K562 (cell line): ENCODE results near the gene F11R. TPM values are rescaled to one million over a fixed set of nuclear protein-coding genes. Genes with fewer than 3 reads are reported as not detected.
A peak's percentile ranks its signal among the peaks of the same experiment; 100 is the strongest.

Experiments
- ATF1 ChIP-seq, 2 experiments: fragments of 450-650 bp in 1 of 2; IDR thresholded peaks; 2 replicates each; pipeline ENCODE4 v1.6.1; 2016; ENCODE audit warnings: missing compliant biosample characterization in 1 of 2, missing genetic modification characterization in 1 of 2
- BACH1 ChIP-seq: fragments of 200-800 bp; sonication (Bioruptor generic); IDR thresholded peaks from 2 replicates; pipeline ENCODE4 v1.6.1; 2016; ENCODE audit warnings: missing genetic modification characterization, missing compliant biosample characterization
- CBFA2T3 ChIP-seq: fragments of 450-650 bp; IDR thresholded peaks from 2 replicates; pipeline ENCODE4 v1.6.1; 2017
- CBX1 ChIP-seq: sonication (generic); IDR thresholded peaks from 2 replicates; pipeline ENCODE4 v1.6.1; 2016; ENCODE audit warnings: antibody characterized with exemption, low read depth, mild to moderate bottlenecking
- CSDE1 ChIP-seq, 2 experiments: fragments of 450-650 bp; IDR thresholded peaks; 2 replicates each; pipeline ENCODE4 v1.6.1; 2016; ENCODE audit warnings: mild to moderate bottlenecking in 1 of 2
- HSF4 ChIP-seq: fragments of 250-450 bp; sonication (Bioruptor Pico); IDR thresholded peaks from 2 replicates; pipeline ENCODE4 v2.1.2; 2022; ENCODE audit warnings: mild to moderate bottlenecking, moderate library complexity, borderline replicate concordance
- MEIS2 ChIP-seq: fragments of 450-650 bp; IDR thresholded peaks from 2 replicates; pipeline ENCODE4 v1.6.1; 2014; ENCODE audit warnings: mild to moderate bottlenecking; ENCODE audit not compliant: partially characterized antibody
- PATZ1 ChIP-seq: fragments of 250-450 bp; sonication (Bioruptor Pico); IDR thresholded peaks from 2 replicates; pipeline ENCODE4 v1.5.0; 2020; ENCODE audit warnings: mild to moderate bottlenecking, borderline replicate concordance
- POLR2B ChIP-seq: fragments of 450-650 bp; IDR thresholded peaks from 2 replicates; pipeline ENCODE4 v1.6.1; 2018; ENCODE audit warnings: low read depth; ENCODE audit not compliant: partially characterized antibody
- PTRF ChIP-seq: fragments of 450-650 bp; IDR thresholded peaks from 2 replicates; pipeline ENCODE4 v1.6.1; 2016; ENCODE audit warnings: mild to moderate bottlenecking, missing genetic modification characterization, missing compliant biosample characterization
- RB1 ChIP-seq: fragments of 450-650 bp; IDR thresholded peaks from 2 replicates; pipeline ENCODE4 v1.6.1; 2017; ENCODE audit warnings: low read depth, mild to moderate bottlenecking
- RCOR1 ChIP-seq, 2 experiments: IDR thresholded peaks; 2 replicates each; pipeline ENCODE4 v1.6.1; 2012; ENCODE audit warnings: low read depth in 2 of 2, low read length in 2 of 2, borderline replicate concordance in 1 of 2, improper control_type of control experiment in 1 of 2
- SLC30A9 ChIP-seq: fragments of 250-450 bp; sonication (Bioruptor Pico); IDR thresholded peaks from 2 replicates; pipeline ENCODE4 v1.8.0; 2022; ENCODE audit warnings: mild to moderate bottlenecking, moderate library complexity
- TCF3 ChIP-seq: sonication (generic); formaldehyde crosslinking; IDR thresholded peaks from 2 replicates; pipeline ENCODE4 v1.4.0; 2020; ENCODE audit warnings: mild to moderate bottlenecking, missing genetic modification reagents
- THAP12 ChIP-seq: fragments of 250-450 bp; sonication (Bioruptor Pico); IDR thresholded peaks from 2 replicates; pipeline ENCODE4 v1.9.0; 2021; ENCODE audit warnings: mild to moderate bottlenecking, inconsistent platforms
- ZBED1 ChIP-seq: IDR thresholded peaks from 2 replicates; pipeline ENCODE4 v1.6.1; 2014
- ZNF217 ChIP-seq: sonication (generic); formaldehyde crosslinking; IDR thresholded peaks from 2 replicates; pipeline ENCODE4 v1.8.0; 2022; ENCODE audit warnings: mild to moderate bottlenecking, missing genetic modification reagents
- ZNF239 ChIP-seq: fragments of 250-450 bp; sonication (Bioruptor Pico); IDR thresholded peaks from 2 replicates; pipeline ENCODE4 v1.4.0; 2020; ENCODE audit warnings: mild to moderate bottlenecking
- ZNF57 ChIP-seq: fragments of 450-650 bp; formaldehyde crosslinking; IDR thresholded peaks from 2 replicates; pipeline ENCODE4 v1.4.0; 2020; ENCODE audit warnings: mild to moderate bottlenecking, moderate library complexity
- ZNF639 ChIP-seq, 2 experiments: fragments of 200-800 bp in 1 of 2; sonication (Bioruptor generic) in 1 of 2; sonication (generic) in 1 of 2; formaldehyde crosslinking in 1 of 2; IDR thresholded peaks in 1 of 2; conservative IDR thresholded peaks in 1 of 2; 2 replicates each; pipeline versions ENCODE4 v1.5.0 to v1.6.1; 2016 to 2020; ENCODE audit warnings: missing compliant biosample characterization in 1 of 2, missing genetic modification characterization in 1 of 2, missing genetic modification reagents in 1 of 2
- polyA plus RNA-seq, 8 experiments: library from polyadenylated mRNA; depleted of rRNA in 4 of 8; stranded (reverse) in 5 of 8; unstranded in 3 of 8; fragments of >200 nt; fragmentation: Nextera tagmentation in 2 of 8; fragmentation: Illumina TruSeq in 1 of 8; extraction: Ambion mirVana in 2 of 8; extraction: Trizol in 1 of 8; gene quantifications; 2 replicates each; pipeline versions ENCODE4 v1.2.1 to v1.2.3, GENCODE V29; 2011 to 2014; ENCODE audit warnings: inconsistent platforms in 1 of 8, missing spikeins in 1 of 8
- total RNA-seq, 7 experiments: library from RNA; depleted of rRNA in 6 of 7; stranded (reverse); fragments of >200 nt in 6 of 7; fragmentation: Illumina TruSeq in 2 of 7; extraction: Trizol in 2 of 7; gene quantifications; 2 replicates each; pipeline versions ENCODE4 v1.2.1 to v1.2.3, GENCODE V29; 2011 to 2021; ENCODE audit warnings: low replicate concordance in 1 of 7
- TF ChIP-seq, protein P1 (sequence below): fragments of 450-650 bp; IDR thresholded peaks from 2 replicates; pipeline ENCODE4 v1.6.1; 2016

The F11R gene
- total and polyA plus RNA-seq, 9 of the 15 experiments (the other 6 are each of a cell fraction or from before 2014, with no cell fraction given), result 27.4 to 187 (median 52.5) TPM

DNA sequence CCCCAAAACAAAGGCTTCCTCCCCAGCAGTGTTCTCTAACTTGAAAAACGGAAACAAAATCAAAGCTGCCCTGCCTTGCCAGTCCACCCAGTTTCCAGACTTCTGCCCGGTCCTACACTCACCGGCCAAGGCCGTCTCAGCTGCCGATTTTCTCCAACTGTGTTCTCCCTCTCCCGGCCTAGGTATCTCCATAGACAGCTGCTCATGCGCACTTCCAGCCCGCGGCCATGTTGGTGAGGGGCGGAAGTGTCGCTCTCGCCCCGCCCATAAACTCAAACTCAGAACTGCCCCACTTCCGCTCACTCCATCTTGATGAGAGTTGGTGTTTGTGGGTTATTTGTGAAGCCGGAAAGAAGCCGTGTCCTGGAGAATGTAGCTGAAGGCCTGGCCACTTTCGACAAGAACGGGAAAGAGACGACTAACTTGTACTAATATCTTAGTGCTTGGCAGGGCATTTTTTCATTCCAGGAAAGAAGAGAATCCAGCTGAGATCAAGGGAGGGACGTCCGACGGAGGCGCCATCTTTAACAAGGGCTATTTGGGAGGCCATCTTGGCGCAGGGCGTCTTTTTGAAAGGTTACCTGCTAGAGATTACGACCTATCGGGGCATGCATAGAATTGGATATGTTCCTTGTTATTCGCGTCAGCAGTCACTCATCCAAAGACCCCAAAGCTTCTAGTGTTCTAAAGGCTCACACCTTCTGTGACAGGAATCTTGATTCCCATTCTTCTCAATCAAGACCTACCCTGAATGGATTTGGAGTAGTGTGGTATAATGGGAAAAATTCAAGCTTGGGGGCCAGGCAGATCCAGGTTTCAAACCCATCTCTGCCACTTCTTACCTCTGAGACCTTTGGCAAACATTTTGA is 25.0 kb upstream of the F11R start, which contains the start of gene USF1 (continued):
- TF ChIP-seq ZNF639 (CRISPR knock-in tag; conservative IDR thresholded peaks at IDR 0.05 in 1 of 2, IDR thresholded peaks at IDR 0.05 in 1 of 2) (peak in 1 of 2 experiments; percentile 80; a peak in 1 of 4 replicates), CBX1 (0 out of 2 replicates have a peak, but pooled peaks have one; percentile 32), RB1 (peak; percentile 35; the same call in 1 of the 2 replicates), TCF3 (CRISPR knock-in tag) (no peak), CSDE1 (IDR thresholded peaks at IDR 0.05) (peak in 1 of 2 experiments; percentile 97; a peak in 2 of 4 replicates), PATZ1 (CRISPR knock-in tag) (no peak), ZNF239 (CRISPR knock-in tag) (peak; percentile 66), THAP12 (CRISPR knock-in tag) (no peak), MEIS2 (peak; percentile 51), PTRF (tag) (no peak), ZNF217 (CRISPR knock-in tag) (no peak), HSF4 (no peak), BACH1 (tag) (peak; percentile 83; the same call in 1 of the 2 replicates), ZNF57 (CRISPR knock-in tag) (no peak), ATF1 (CRISPR knock-in tag; IDR thresholded peaks at IDR 0.05) (no peak), ATF1 (tag; IDR thresholded peaks at IDR 0.05) (peak; percentile 77), ZBED1 (peak; percentile 23; the same call in 1 of the 2 replicates), CBFA2T3 (no peak), RCOR1 (IDR thresholded peaks at IDR 0.05; ENCODE audit: borderline replicate concordance in 1 of 2, low read depth in 2 of 2, low read length in 2 of 2) (no peak), POLR2B (peak; percentile 81), SLC30A9 (CRISPR knock-in tag) (no peak)
- TF ChIP-seq, protein P1, sequence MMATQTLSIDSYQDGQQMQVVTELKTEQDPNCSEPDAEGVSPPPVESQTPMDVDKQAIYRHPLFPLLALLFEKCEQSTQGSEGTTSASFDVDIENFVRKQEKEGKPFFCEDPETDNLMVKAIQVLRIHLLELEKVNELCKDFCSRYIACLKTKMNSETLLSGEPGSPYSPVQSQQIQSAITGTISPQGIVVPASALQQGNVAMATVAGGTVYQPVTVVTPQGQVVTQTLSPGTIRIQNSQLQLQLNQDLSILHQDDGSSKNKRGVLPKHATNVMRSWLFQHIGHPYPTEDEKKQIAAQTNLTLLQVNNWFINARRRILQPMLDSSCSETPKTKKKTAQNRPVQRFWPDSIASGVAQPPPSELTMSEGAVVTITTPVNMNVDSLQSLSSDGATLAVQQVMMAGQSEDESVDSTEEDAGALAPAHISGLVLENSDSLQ, result peak; percentile 62
